H1 (cell line): ENCODE results near the gene DENND4A. TPM values are rescaled to one million over a fixed set of nuclear protein-coding genes. Genes with fewer than 3 reads are reported as not detected.

Source experiments
- FOSL1 ChIP-seq: IDR thresholded peaks from 2 replicates; pipeline ENCODE4 v1.6.1; 2011; ENCODE audit warnings: mild to moderate bottlenecking, low read depth, low read length, moderate library complexity; ENCODE audit not compliant: insufficient read depth
- KDM1A ChIP-seq: fragments of 200-600, 300-600 bp; sonication (generic); IDR thresholded peaks from 2 replicates; pipeline ENCODE4 v1.7.1; 2016; ENCODE audit warnings: mild to moderate bottlenecking, low read length, borderline replicate concordance
- RFX5 ChIP-seq: IDR thresholded peaks from 2 replicates; pipeline ENCODE4 v1.6.1; 2011; ENCODE audit warnings: low read depth, low read length, improper control_type of control experiment, borderline replicate concordance
- RXRA ChIP-seq: IDR thresholded peaks from 2 replicates; pipeline ENCODE4 v1.6.1; 2011; ENCODE audit warnings: low read depth, mild to moderate bottlenecking, low read length, moderate library complexity; ENCODE audit not compliant: insufficient read depth
- SAP30 ChIP-seq: fragments of 300-600 bp; sonication (generic); IDR thresholded peaks from 2 replicates; pipeline ENCODE4 v1.7.1; 2012; ENCODE audit warnings: low read length, moderate library complexity, mild to moderate bottlenecking, inconsistent platforms; ENCODE audit not compliant: insufficient read depth, insufficient replicate concordance
- SIX5 ChIP-seq: IDR thresholded peaks from 2 replicates; pipeline ENCODE4 v1.6.1; 2011; ENCODE audit warnings: mild to moderate bottlenecking, low read depth, low read length
- polyA plus RNA-seq, 7 experiments: library from polyadenylated mRNA; depleted of rRNA in 3 of 7; stranded (reverse) in 5 of 7; unstranded in 2 of 7; fragments of >200 nt in 5 of 7; fragments of 200-250 nt in 2 of 7; gene quantifications; 1 replicate in 5 of 7; 2 replicates in 1 of 7; 4 replicates in 1 of 7; pipeline versions ENCODE4 v1.2.1 to v1.2.3, GENCODE V29; 2011 to 2013; ENCODE audit warnings: missing spikeins in 2 of 7, mixed read lengths in 2 of 7
- total RNA-seq: library from RNA; stranded (reverse); fragmentation: NEBNext Ultra II Directional; extraction: Animal tissue kit (Norgen Biotek cat#: 25700); gene quantifications from 2 replicates; pipeline ENCODE4 v1.2.1, GENCODE V29; 2021
- TF ChIP-seq, protein P1 (sequence below): fragments of 300-600 bp; sonication (generic); IDR thresholded peaks from 2 replicates; pipeline ENCODE4 v1.7.1; 2012; ENCODE audit warnings: low read length, moderate library complexity, mild to moderate bottlenecking, inconsistent platforms; ENCODE audit not compliant: insufficient replicate concordance

DENND4A gene
- total and polyA plus RNA-seq, 2 of the 8 experiments (the other 6 are each of a cell fraction or from before 2014, with no cell fraction given) = 1.3 to 4.7 TPM

DNA sequence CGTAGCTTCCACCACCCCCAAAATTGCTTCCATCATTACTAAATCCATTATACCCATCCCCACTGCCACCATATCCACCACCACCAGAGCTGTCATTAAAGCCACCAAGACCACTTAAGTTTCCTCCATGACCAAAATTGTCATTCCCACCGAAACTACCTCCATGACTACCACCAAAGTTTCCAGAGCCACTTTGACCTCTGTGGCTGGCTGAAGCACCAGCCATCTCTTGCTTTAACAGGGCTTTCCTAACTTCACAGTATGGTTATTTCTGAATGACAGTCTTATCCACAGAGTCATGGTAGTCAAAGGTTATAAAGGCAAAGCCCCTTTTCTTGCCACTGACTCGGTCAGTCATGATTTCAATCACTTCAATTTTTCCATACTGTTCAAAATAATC lies 24.3 kb upstream of the DENND4A start (continued):
- TF ChIP-seq, protein P1, sequence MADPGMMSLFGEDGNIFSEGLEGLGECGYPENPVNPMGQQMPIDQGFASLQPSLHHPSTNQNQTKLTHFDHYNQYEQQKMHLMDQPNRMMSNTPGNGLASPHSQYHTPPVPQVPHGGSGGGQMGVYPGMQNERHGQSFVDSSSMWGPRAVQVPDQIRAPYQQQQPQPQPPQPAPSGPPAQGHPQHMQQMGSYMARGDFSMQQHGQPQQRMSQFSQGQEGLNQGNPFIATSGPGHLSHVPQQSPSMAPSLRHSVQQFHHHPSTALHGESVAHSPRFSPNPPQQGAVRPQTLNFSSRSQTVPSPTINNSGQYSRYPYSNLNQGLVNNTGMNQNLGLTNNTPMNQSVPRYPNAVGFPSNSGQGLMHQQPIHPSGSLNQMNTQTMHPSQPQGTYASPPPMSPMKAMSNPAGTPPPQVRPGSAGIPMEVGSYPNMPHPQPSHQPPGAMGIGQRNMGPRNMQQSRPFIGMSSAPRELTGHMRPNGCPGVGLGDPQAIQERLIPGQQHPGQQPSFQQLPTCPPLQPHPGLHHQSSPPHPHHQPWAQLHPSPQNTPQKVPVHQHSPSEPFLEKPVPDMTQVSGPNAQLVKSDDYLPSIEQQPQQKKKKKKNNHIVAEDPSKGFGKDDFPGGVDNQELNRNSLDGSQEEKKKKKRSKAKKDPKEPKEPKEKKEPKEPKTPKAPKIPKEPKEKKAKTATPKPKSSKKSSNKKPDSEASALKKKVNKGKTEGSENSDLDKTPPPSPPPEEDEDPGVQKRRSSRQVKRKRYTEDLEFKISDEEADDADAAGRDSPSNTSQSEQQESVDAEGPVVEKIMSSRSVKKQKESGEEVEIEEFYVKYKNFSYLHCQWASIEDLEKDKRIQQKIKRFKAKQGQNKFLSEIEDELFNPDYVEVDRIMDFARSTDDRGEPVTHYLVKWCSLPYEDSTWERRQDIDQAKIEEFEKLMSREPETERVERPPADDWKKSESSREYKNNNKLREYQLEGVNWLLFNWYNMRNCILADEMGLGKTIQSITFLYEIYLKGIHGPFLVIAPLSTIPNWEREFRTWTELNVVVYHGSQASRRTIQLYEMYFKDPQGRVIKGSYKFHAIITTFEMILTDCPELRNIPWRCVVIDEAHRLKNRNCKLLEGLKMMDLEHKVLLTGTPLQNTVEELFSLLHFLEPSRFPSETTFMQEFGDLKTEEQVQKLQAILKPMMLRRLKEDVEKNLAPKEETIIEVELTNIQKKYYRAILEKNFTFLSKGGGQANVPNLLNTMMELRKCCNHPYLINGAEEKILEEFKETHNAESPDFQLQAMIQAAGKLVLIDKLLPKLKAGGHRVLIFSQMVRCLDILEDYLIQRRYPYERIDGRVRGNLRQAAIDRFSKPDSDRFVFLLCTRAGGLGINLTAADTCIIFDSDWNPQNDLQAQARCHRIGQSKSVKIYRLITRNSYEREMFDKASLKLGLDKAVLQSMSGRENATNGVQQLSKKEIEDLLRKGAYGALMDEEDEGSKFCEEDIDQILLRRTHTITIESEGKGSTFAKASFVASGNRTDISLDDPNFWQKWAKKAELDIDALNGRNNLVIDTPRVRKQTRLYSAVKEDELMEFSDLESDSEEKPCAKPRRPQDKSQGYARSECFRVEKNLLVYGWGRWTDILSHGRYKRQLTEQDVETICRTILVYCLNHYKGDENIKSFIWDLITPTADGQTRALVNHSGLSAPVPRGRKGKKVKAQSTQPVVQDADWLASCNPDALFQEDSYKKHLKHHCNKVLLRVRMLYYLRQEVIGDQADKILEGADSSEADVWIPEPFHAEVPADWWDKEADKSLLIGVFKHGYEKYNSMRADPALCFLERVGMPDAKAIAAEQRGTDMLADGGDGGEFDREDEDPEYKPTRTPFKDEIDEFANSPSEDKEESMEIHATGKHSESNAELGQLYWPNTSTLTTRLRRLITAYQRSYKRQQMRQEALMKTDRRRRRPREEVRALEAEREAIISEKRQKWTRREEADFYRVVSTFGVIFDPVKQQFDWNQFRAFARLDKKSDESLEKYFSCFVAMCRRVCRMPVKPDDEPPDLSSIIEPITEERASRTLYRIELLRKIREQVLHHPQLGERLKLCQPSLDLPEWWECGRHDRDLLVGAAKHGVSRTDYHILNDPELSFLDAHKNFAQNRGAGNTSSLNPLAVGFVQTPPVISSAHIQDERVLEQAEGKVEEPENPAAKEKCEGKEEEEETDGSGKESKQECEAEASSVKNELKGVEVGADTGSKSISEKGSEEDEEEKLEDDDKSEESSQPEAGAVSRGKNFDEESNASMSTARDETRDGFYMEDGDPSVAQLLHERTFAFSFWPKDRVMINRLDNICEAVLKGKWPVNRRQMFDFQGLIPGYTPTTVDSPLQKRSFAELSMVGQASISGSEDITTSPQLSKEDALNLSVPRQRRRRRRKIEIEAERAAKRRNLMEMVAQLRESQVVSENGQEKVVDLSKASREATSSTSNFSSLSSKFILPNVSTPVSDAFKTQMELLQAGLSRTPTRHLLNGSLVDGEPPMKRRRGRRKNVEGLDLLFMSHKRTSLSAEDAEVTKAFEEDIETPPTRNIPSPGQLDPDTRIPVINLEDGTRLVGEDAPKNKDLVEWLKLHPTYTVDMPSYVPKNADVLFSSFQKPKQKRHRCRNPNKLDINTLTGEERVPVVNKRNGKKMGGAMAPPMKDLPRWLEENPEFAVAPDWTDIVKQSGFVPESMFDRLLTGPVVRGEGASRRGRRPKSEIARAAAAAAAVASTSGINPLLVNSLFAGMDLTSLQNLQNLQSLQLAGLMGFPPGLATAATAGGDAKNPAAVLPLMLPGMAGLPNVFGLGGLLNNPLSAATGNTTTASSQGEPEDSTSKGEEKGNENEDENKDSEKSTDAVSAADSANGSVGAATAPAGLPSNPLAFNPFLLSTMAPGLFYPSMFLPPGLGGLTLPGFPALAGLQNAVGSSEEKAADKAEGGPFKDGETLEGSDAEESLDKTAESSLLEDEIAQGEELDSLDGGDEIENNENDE = no peak
- no peak for TF ChIP-seq KDM1A
- no peak for TF ChIP-seq SIX5
- no peak for TF ChIP-seq RXRA
- TF ChIP-seq RFX5 = no peak
- TF ChIP-seq SAP30 = no peak
- TF ChIP-seq FOSL1 = no peak
